Activated naive CD8-positive, alpha-beta T cell treated with anti-CD3 and anti-CD28 coated beads, Interleukin-2, amount 50 U/mL, for 16 hours (primary cell): ENCODE results near the gene LDLRAD4.

ENCODE experiments used
- DNase-seq: peaks from one replicate; pipeline ENCODE4 v3.0.0-alpha.2; 2020; ENCODE audit warnings: low read depth, low spot score

LDLRAD4 gene

GRCh38 chr18:13285874-13286273, 67.3 kb downstream of the LDLRAD4 start:
- no peak for DNase-seq

- DNase-seq: no peak
Observed at GRCh38 chr18:13286456-13287125, 68.0 kb downstream of the LDLRAD4 start.

- no peak for DNase-seq
Observed at GRCh38 chr18:13287372-13287771, 68.8 kb downstream of the LDLRAD4 start.

- no peak for DNase-seq
Observed at GRCh38 chr18:13288509-13289133, 70.1 kb downstream of the LDLRAD4 start.

GRCh38 chr18:13289481-13290205, 71.1 kb downstream of the LDLRAD4 start:
- DNase-seq: no peak

- no peak for DNase-seq
Observed at GRCh38 chr18:13290856-13291271, 72.3 kb downstream of the LDLRAD4 start.

- no peak for DNase-seq
Observed at GRCh38 chr18:13291299-13291698, 72.7 kb downstream of the LDLRAD4 start.

- no peak for DNase-seq
Observed at GRCh38 chr18:13291745-13292447, 73.3 kb downstream of the LDLRAD4 start.

- no peak for DNase-seq
Observed at GRCh38 chr18:13292736-13293135, 74.2 kb downstream of the LDLRAD4 start.

- DNase-seq: no peak
Observed at GRCh38 chr18:13294309-13294708, 75.7 kb downstream of the LDLRAD4 start.

- DNase-seq: no peak
Observed at GRCh38 chr18:13295894-13296293, 77.3 kb downstream of the LDLRAD4 start.

- no peak for DNase-seq
Observed at GRCh38 chr18:13296867-13297574, 78.5 kb downstream of the LDLRAD4 start.

GRCh38 chr18:13298262-13298661, 79.7 kb downstream of the LDLRAD4 start:
- DNase-seq: no peak

- DNase-seq: no peak
Observed at GRCh38 chr18:13300029-13300428, 81.5 kb downstream of the LDLRAD4 start.

- DNase-seq: no peak
Observed at GRCh38 chr18:13300796-13301195, 82.2 kb downstream of the LDLRAD4 start.

- DNase-seq: no peak
Observed at GRCh38 chr18:13302040-13302439, 83.5 kb downstream of the LDLRAD4 start.

- no peak for DNase-seq
Observed at GRCh38 chr18:13302457-13303225, 84.1 kb downstream of the LDLRAD4 start.

GRCh38 chr18:13303756-13304364, 85.3 kb downstream of the LDLRAD4 start:
- no peak for DNase-seq

GRCh38 chr18:13305301-13305700, 86.7 kb downstream of the LDLRAD4 start:
- no peak for DNase-seq

- DNase-seq: no peak
Observed at GRCh38 chr18:13306583-13306982, 88.0 kb downstream of the LDLRAD4 start.
